Fibroblast of lung (primary cell): ENCODE measurements around the gene ATG2A.

Experiments
- CTCF ChIP-seq, 2 donors: IDR thresholded peaks in 1 of 2; conservative IDR thresholded peaks in 1 of 2; 1 replicate in 1 of 2; 2 replicates in 1 of 2; pipeline ENCODE4 v1.5.1; 2011 to 2012; ENCODE audit warnings: low read length in 2 of 2, control low read depth in 1 of 2, inconsistent platforms in 1 of 2, low read depth in 1 of 2, mild to moderate bottlenecking in 1 of 2
- EZH2 ChIP-seq: IDR thresholded peaks from 2 replicates; pipeline ENCODE4 v1.5.1; 2012; ENCODE audit warnings: low read length, control low read depth, mild to moderate bottlenecking; ENCODE audit errors: missing control alignments

- TF ChIP-seq CTCF (conservative IDR thresholded peaks at IDR 0.05 in 1 of 2, IDR thresholded peaks at IDR 0.05 in 1 of 2; ENCODE audit: low read depth in 1 of 2, low read length in 2 of 2) = no peak
- no peak for TF ChIP-seq EZH2
Measured at GRCh38 chr11:64848214-64848825, 68.7 kb downstream of the ATG2A start.
